Tibial nerve (tissue), 4 donors: ENCODE results near the gene SESTD1.

Experiments
- EP300 ChIP-seq, 2 donors: sonication (generic); formaldehyde crosslinking; IDR thresholded peaks; one replicate each; pipeline ENCODE4 v1.6.1; 2017; ENCODE audit warnings: antibody characterized with exemption in 2 of 2, mild to moderate bottlenecking in 1 of 2
- POLR2A ChIP-seq, 2 donors: fragments of 450-650 bp; IDR thresholded peaks; one replicate each; pipeline ENCODE4 v1.6.1; 2017; ENCODE audit warnings: antibody characterized with exemption in 2 of 2, mild to moderate bottlenecking in 2 of 2, moderate library complexity in 2 of 2
- TF ChIP-seq, protein P1 (sequence below), 5 experiments: fragments of 200-600 bp in 3 of 5; fragments of 450-650 bp in 2 of 5; sonication (generic) in 3 of 5; IDR thresholded peaks; one replicate each; pipeline ENCODE4 v1.5.1; 2016 to 2019; ENCODE audit warnings: antibody characterized with exemption in 5 of 5, mild to moderate bottlenecking in 3 of 5, moderate library complexity in 2 of 5

DNA sequence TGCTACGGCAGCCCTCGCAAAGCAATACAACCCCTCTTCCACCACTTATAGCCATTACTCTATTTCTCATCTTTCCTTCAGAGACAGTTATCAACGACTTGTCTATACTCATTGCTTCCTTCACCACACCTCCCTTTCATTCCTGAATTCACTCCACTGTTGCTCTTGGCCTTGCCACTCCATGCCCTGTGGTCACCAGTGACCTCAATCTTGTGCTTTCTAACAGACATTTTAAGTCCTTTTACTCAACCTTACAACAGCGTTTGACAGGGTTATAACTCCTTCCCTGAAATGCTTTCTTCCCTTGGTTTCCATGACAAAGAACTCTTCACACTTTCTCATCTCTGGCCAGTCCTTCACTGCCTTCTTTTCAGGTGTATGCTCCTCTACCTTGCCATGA lies 124.1 kb downstream of the SESTD1 start:
- TF ChIP-seq POLR2A (IDR thresholded peaks at IDR 0.05) (no peak), EP300 (IDR thresholded peaks at IDR 0.05) (no peak)
- TF ChIP-seq, protein P1, sequence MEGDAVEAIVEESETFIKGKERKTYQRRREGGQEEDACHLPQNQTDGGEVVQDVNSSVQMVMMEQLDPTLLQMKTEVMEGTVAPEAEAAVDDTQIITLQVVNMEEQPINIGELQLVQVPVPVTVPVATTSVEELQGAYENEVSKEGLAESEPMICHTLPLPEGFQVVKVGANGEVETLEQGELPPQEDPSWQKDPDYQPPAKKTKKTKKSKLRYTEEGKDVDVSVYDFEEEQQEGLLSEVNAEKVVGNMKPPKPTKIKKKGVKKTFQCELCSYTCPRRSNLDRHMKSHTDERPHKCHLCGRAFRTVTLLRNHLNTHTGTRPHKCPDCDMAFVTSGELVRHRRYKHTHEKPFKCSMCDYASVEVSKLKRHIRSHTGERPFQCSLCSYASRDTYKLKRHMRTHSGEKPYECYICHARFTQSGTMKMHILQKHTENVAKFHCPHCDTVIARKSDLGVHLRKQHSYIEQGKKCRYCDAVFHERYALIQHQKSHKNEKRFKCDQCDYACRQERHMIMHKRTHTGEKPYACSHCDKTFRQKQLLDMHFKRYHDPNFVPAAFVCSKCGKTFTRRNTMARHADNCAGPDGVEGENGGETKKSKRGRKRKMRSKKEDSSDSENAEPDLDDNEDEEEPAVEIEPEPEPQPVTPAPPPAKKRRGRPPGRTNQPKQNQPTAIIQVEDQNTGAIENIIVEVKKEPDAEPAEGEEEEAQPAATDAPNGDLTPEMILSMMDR (IDR thresholded peaks at IDR 0.05), result no peak
